Right renal cortex interstitium (tissue), 3 donors: Measurements from ENCODE around the gene MT1E. TPM values are rescaled to one million over a fixed set of nuclear protein-coding genes. Genes with fewer than 3 reads are reported as not detected.

Experiments used
- DNase-seq, 3 donors: peaks; one replicate each; pipeline ENCODE4 v3.0.0-alpha.2; 2013; ENCODE audit warnings: low read depth in 3 of 3, low spot score in 2 of 3
- polyA plus RNA-seq, 3 donors: library from polyadenylated mRNA; unstranded; fragments of 120-200 nt; gene quantifications; one replicate each; pipeline ENCODE4 v1.2.1, GENCODE V29; 2013; ENCODE audit not compliant: insufficient read length in 3 of 3

Gene MT1E
- polyA plus RNA-seq, 3 donors = 20.7 to 35.2 (median 24.9) TPM

GRCh38 chr16:56623637-56624036, 1.9 kb upstream of the MT1E start:
- DNase-seq = no peak

GRCh38 chr16:56625943-56626654, 518 bp downstream of the MT1E start:
- DNase-seq = no peak

GRCh38 chr16:56626685-56627084, 1.1 kb downstream of the MT1E start:
- DNase-seq = no peak

- no peak for DNase-seq
These were observed 3.1 kb downstream of the MT1E start for GRCh38 chr16:56628486-56629350.

- DNase-seq = no peak
These were observed 4.0 kb downstream of the MT1E start for GRCh38 chr16:56629531-56629930.

GRCh38 chr16:56630134-56630533, 4.6 kb downstream of the MT1E start:
- no peak for DNase-seq

- DNase-seq = no peak
These were observed 5.6 kb downstream of the MT1E start for GRCh38 chr16:56631197-56631596.

- DNase-seq = no peak
These were observed 6.2 kb downstream of the MT1E start for GRCh38 chr16:56631832-56632155.

GRCh38 chr16:56632156-56632847, 6.7 kb downstream of the MT1E start, which contains the start of gene MT1M:
Gene MT1M, plus strand, starts transcription at chr16:56632659. Its CDS starts 73 bp downstream, at chr16:56632732.
- DNase-seq = no peak

- DNase-seq = no peak
These were observed 7.3 kb downstream of the MT1E start for GRCh38 chr16:56632848-56633365.

GRCh38 chr16:56633535-56633934, 8.0 kb downstream of the MT1E start:
- no peak for DNase-seq

GRCh38 chr16:56634715-56635440, 9.3 kb downstream of the MT1E start:
- no peak for DNase-seq

GRCh38 chr16:56635441-56635967, 9.9 kb downstream of the MT1E start:
- no peak for DNase-seq

GRCh38 chr16:56636616-56637413, 11.2 kb downstream of the MT1E start:
- DNase-seq = no peak

- no peak for DNase-seq
These were observed 12.5 kb downstream of the MT1E start, which contains the start of gene MT1A for GRCh38 chr16:56637814-56638750. Gene MT1A, plus strand, starts transcription at chr16:56638666. Its CDS starts 73 bp downstream, at chr16:56638739.

GRCh38 chr16:56639045-56639444, 13.5 kb downstream of the MT1E start:
- DNase-seq = no peak

GRCh38 chr16:56640076-56640475, 14.5 kb downstream of the MT1E start:
- DNase-seq = no peak

- no peak for DNase-seq
These were observed 15.6 kb downstream of the MT1E start for GRCh38 chr16:56641166-56641565.
